ENCODE data around the gene FOXN1. TPM values are rescaled to one million over a fixed set of nuclear protein-coding genes. Genes with fewer than 3 reads are reported as not detected.

Gene FOXN1
- total RNA-seq, 1 experiment from 2014 or later, result not detected

- TF ChIP-seq ARID4B (CRISPR knock-in tag; IDR thresholded peaks at IDR 0.05; ENCODE audit: borderline replicate concordance), result no peak
- TF ChIP-seq E2F4 (CRISPR knock-in tag; IDR thresholded peaks at IDR 0.05; ENCODE audit: borderline replicate concordance, low read depth), result no peak
Measured at GRCh38 chr17:28487881-28488532, 18.1 kb upstream of the FOXN1 start (continued).

GRCh38 chr17:28488533-28489276 lies 17.4 kb upstream of the FOXN1 start:
- Mint-ChIP-seq H3K4me3 (no peak overlapping the region), H3K27me3 (ENCODE audit: low read depth) (peaks cover 5% of the 10 kb centered on the region), H3K9me3 (peaks cover 3% of the 10 kb centered on the region), H3K36me3 (no peaks in the 10 kb centered on the region), H3K4me1 (peaks cover 3% of the 10 kb centered on the region; the same call in 1 of the 2 replicates), H3K27ac (no peak overlapping the region)
- POLR2A ChIA-PET, result no interaction called here
- ATAC-seq (no peak), DNase-seq (ENCODE audit: low spot score) (no peak)
- CTCF ChIA-PET, result interaction anchor here (1.4 to 1.5 kb wide), 2 partner anchors 62 to 72 kb away, joined by 4 to 5 read pairs; no protein-coding TSS in a partner anchor
- no peak for TF ChIP-seq ZNF512 (CRISPR knock-in tag; IDR thresholded peaks at IDR 0.05; ENCODE audit: borderline replicate concordance)
- TF ChIP-seq CDX4 (CRISPR knock-in tag; IDR thresholded peaks at IDR 0.05; ENCODE audit: borderline replicate concordance), result no peak
- no peak for TF ChIP-seq E2F4 (CRISPR knock-in tag; IDR thresholded peaks at IDR 0.05; ENCODE audit: borderline replicate concordance, low read depth)
- TF ChIP-seq ATF3 (CRISPR knock-in tag; conservative IDR thresholded peaks at IDR 0.05), result no peak
- TF ChIP-seq TP53 (CRISPR knock-in tag; IDR thresholded peaks at IDR 0.05), result no peak
- TF ChIP-seq RELA (CRISPR knock-in tag; IDR thresholded peaks at IDR 0.05; ENCODE audit: borderline replicate concordance), result no peak
- no peak for TF ChIP-seq AR (CRISPR knock-in tag; IDR thresholded peaks at IDR 0.05)
- TF ChIP-seq ZNF416 (CRISPR knock-in tag; IDR thresholded peaks at IDR 0.05), result no peak
- TF ChIP-seq E2F1 (CRISPR knock-in tag; IDR thresholded peaks at IDR 0.05), result no peak
- TF ChIP-seq ZNF232 (CRISPR knock-in tag; IDR thresholded peaks at IDR 0.05), result no peak
- no peak for TF ChIP-seq SMAD3 (CRISPR knock-in tag; IDR thresholded peaks at IDR 0.05; ENCODE audit: borderline replicate concordance)
- no peak for TF ChIP-seq ZNF317 (CRISPR knock-in tag; IDR thresholded peaks at IDR 0.05; ENCODE audit: borderline replicate concordance, low read depth)
- no peak for TF ChIP-seq FOXJ3 (CRISPR knock-in tag; IDR thresholded peaks at IDR 0.05; ENCODE audit: borderline replicate concordance)

Data from WTC11 (cell line).